Parathyroid adenoma (tissue), 2 donors: Measurements from ENCODE around the gene CD44.
A peak's percentile ranks its signal among the peaks of the same experiment; 100 is the strongest.
"Not testable (repeated sequence)": the region's sequence is repeated elsewhere in the genome, so short reads cannot be mapped to it uniquely, and the experiment has no call there.

Source experiments
- H2AFZ ChIP-seq: fragments of 300-600 bp; sonication (generic); one replicate; pipeline ENCODE4 v1.7.0; 2017; ENCODE audit warnings: antibody characterized with exemption, mild to moderate bottlenecking
- H3K27ac ChIP-seq: fragments of 300-600 bp; sonication (generic); one replicate; pipeline ENCODE4 v1.7.0; 2017
- H3K27me3 ChIP-seq: fragments of 300-600 bp; sonication (generic); one replicate; pipeline ENCODE4 v1.7.0; 2017; ENCODE audit warnings: low read length; ENCODE audit not compliant: control insufficient read depth, insufficient read depth
- H3K36me3 ChIP-seq: fragments of 300-600 bp; sonication (generic); one replicate; pipeline ENCODE4 v1.7.0; 2017; ENCODE audit warnings: low read length; ENCODE audit not compliant: control insufficient read depth, insufficient read depth
- H3K4me1 ChIP-seq: fragments of 300-600 bp; sonication (generic); one replicate; pipeline ENCODE4 v1.7.0; 2017; ENCODE audit warnings: control low read depth
- H3K4me2 ChIP-seq: fragments of 300-600 bp; sonication (generic); one replicate; pipeline ENCODE4 v1.7.0; 2017; ENCODE audit warnings: low read length
- H3K4me3 ChIP-seq: fragments of 300-600 bp; sonication (generic); one replicate; pipeline ENCODE4 v1.7.0; 2017; ENCODE audit warnings: low read depth, low read length
- H3K79me2 ChIP-seq: fragments of 300-600 bp; sonication (generic); one replicate; pipeline ENCODE4 v1.7.0; 2017; ENCODE audit warnings: control low read depth
- H3K9ac ChIP-seq: fragments of 300-600 bp; sonication (generic); one replicate; pipeline ENCODE4 v1.7.0; 2017; ENCODE audit warnings: mild to moderate bottlenecking
- H3K9me3 ChIP-seq: fragments of 300-600 bp; sonication (generic); one replicate; pipeline ENCODE4 v1.7.0; 2017; ENCODE audit warnings: low read length; ENCODE audit not compliant: control insufficient read depth
- CTCF ChIP-seq: fragments of 300-600 bp; sonication (generic); IDR thresholded peaks from one replicate; pipeline ENCODE4 v1.7.0; 2017; ENCODE audit warnings: antibody characterized with exemption, mild to moderate bottlenecking
- donor health status: primary hyperparathyroidism.

The CD44 gene

DNA sequence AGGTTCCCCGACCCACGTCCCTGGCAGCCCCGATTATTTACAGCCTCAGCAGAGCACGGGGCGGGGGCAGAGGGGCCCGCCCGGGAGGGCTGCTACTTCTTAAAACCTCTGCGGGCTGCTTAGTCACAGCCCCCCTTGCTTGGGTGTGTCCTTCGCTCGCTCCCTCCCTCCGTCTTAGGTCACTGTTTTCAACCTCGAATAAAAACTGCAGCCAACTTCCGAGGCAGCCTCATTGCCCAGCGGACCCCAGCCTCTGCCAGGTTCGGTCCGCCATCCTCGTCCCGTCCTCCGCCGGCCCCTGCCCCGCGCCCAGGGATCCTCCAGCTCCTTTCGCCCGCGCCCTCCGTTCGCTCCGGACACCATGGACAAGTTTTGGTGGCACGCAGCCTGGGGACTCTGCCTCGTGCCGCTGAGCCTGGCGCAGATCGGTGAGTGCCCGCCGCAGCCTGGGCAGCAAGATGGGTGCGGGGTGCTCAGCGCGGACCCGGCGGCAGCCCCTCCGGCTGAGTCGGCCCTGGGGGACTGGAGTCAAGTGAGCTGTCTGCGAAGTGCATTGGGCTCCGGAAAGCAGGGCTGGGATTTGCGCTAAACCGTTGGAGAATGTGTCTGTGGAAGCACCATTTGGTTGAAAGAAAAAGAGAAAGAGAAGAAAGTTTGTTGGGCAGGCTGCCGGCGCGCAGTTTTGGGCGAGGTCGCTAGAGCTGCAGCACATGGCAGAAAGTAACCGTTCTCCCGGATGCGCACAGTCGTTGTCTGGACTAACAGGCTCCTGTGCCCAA, at the start of gene CD44:
Gene CD44 (plus strand): TSS at position 229 of the 779 bp plus-strand sequence. CDS start 133 bp downstream, at position 362.
- Histone ChIP-seq H2AFZ (peak within 1 kb of the TSS; percentile 82), H3K79me2 (no peaks in the 10 kb centered on the region), H3K9me3 (no peaks in the 10 kb centered on the region), H3K27ac (peak within 1 kb of the TSS; percentile 58), H3K4me3 (peak within 1 kb of the TSS; percentile 49), H3K9ac (no peak within 1 kb of the TSS), H3K27me3 (no peaks in the 10 kb centered on the region), H3K4me2 (peak within 1 kb of the TSS; percentile 65), H3K36me3 (no peaks in the 10 kb centered on the region), H3K4me1 (no peaks in the 10 kb centered on the region)
- TF ChIP-seq CTCF: no peak

- H3K4me2 ChIP-seq: no peak overlapping the region
- no peak overlapping the region for H3K27ac ChIP-seq
- TF ChIP-seq CTCF: no peak
Observed at GRCh38 chr11:35089666-35090065, 49.3 kb upstream of the CD44 start.

GRCh38 chr11:35090125-35090524, 48.8 kb upstream of the CD44 start:
- Histone ChIP-seq H3K4me1 (no peaks in the 10 kb centered on the region), H3K9ac (no peak overlapping the region), H3K27me3 (no peaks in the 10 kb centered on the region)

More at GRCh38 chr11:35089666-35090065, 49.3 kb upstream of the CD44 start:
- no peaks in the 10 kb centered on the region for H3K4me1 ChIP-seq
- H3K27me3 ChIP-seq: no peaks in the 10 kb centered on the region
- no peaks in the 10 kb centered on the region for H3K9me3 ChIP-seq
- no peak overlapping the region for H2AFZ ChIP-seq
- H3K4me3 ChIP-seq: no peak overlapping the region
- no peaks in the 10 kb centered on the region for H3K79me2 ChIP-seq
- H3K36me3 ChIP-seq: no peaks in the 10 kb centered on the region
- H3K9ac ChIP-seq: no peak overlapping the region

GRCh38 chr11:35090991-35091390, 48.0 kb upstream of the CD44 start:
- H3K79me2 ChIP-seq, H3K36me3 ChIP-seq, H3K4me2 ChIP-seq, H3K4me3 ChIP-seq, H3K27ac ChIP-seq, H3K27me3 ChIP-seq, H2AFZ ChIP-seq, H3K9ac ChIP-seq, H3K4me1 ChIP-seq, H3K9me3 ChIP-seq: not testable (repeated sequence)

More at GRCh38 chr11:35090125-35090524, 48.8 kb upstream of the CD44 start:
- H3K79me2 ChIP-seq: no peaks in the 10 kb centered on the region
- no peaks in the 10 kb centered on the region for H3K36me3 ChIP-seq
- TF ChIP-seq CTCF: no peak
- no peak overlapping the region for H3K27ac ChIP-seq
- H2AFZ ChIP-seq: no peak overlapping the region
- H3K4me3 ChIP-seq: no peak overlapping the region
- no peak overlapping the region for H3K4me2 ChIP-seq
- H3K9me3 ChIP-seq: no peaks in the 10 kb centered on the region

DNA sequence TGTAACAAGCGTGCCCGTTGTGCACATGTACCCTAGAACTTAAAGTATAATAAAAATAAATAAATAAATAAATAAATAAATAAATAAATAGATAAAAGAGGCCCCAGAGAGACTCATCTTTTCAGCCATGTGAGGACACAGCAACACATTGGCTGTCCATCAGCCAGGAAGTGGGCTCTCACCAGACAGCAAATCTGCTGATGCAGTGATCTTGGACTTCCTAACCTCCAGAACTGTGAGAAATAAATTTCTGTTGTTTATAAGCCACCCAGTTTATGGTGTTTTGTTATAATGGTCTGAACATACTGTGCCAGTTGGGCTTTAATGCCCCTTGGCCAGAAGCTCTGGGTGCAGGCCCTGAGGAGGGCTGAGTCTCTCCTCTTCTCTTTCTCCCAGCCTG, 42.2 kb upstream of the CD44 start:
- Histone ChIP-seq H3K79me2 (no peaks in the 10 kb centered on the region), H3K36me3 (no peaks in the 10 kb centered on the region), H2AFZ (no peak overlapping the region), H3K27ac (no peak overlapping the region), H3K9me3 (no peaks in the 10 kb centered on the region), H3K9ac (no peak overlapping the region), H3K4me1 (no peaks in the 10 kb centered on the region), H3K4me3 (no peak overlapping the region), H3K4me2 (no peak overlapping the region), H3K27me3 (no peaks in the 10 kb centered on the region)
- no peak for TF ChIP-seq CTCF
